NCI-H2171 (cell line): ENCODE data around the gene CAMKK2.

Experiments used
- DNase-seq: peaks from one replicate; lab custom pipeline; 2025; lab: John Stamatoyannopoulos, UW

CAMKK2 gene

DNA sequence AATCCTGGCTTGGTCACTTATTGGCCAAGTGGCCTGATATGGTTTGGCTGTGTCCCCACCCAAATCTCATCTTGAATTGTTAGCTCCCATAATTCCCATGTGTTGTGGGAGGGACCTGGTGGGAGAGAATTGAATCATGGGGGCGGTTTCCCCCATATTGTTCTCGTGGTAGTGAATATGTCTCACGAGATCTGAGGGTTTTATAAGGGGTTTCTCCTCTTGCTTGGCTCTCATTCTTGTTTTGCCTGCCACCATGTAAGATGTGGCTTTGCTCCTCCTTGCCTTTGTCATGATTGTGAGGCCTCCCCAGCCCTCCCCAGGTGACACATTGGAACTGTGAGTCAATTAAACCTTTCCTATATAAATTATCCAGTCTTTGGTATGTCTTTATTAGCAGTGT is 105.4 kb downstream of the CAMKK2 start:
- no peak for DNase-seq

DNA sequence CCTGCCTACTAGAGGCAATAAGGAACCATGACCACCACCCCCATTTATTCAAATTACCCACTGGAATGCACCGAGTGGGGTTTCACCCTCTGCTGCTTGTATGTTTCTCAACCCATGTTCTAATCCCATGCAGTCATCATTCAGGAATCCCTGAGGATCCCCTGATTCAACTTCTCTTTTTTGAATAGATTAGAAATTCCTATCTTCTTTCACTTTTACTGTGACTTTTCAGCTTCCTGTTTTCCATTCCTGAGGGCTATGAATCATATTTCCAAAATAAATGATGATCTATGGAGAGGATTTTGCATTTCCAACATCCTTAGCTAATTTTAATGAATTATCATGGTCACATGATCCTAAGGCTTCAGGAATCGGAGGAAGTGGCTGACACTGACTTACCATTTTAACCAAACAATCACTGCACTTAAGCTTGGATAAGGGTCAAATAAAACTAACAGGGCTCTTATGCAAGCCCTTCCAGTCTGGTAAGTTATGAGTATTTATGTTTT is 105.9 kb downstream of the CAMKK2 start:
- no peak for DNase-seq

DNA sequence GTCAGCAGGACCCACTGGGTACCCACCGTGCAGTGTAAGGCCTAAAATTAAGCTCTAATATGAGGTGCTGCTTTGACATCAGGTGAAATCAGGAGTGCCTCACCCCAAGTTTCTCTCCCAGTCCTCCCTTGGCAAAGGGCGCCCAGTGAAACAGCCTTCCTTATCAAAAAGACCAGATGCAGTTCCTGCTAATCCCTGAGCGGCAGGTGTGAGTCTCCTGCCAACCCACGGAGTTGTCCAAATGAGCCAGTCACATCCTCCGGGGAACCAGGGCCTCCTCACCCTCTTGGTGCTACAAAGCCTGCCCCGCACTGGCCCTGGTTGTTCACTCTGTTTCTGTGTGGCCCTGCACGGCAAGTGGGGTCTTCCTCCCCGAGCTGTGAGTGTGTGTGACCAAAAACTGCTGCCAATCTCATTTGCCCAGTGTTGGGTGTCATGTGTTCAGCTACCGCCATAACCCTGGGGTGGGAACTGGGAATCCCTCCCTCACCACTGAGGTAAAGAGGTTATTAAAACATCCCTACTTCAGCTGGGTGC is 106.8 kb downstream of the CAMKK2 start:
- DNase-seq = no peak

DNA sequence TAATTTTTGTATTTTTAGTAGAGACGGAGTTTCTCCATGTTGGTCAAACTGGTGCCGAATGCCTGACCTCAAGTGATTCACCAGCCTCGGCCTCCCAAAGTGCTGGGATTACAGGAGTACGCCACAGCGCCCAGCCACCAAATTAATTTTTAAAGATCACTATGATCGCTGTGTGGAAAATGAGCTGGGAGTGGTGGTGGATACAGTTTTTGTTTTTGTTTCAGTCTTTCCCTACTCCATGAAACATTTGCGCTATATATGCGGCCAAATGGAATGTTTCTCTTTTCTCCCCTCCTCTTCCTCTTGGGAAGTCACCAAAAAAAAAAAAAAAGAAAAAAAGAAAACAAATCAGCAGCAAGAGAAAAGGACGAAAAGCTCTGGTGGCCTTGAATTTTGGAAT is 107.4 kb downstream of the CAMKK2 start:
- no peak for DNase-seq

DNA sequence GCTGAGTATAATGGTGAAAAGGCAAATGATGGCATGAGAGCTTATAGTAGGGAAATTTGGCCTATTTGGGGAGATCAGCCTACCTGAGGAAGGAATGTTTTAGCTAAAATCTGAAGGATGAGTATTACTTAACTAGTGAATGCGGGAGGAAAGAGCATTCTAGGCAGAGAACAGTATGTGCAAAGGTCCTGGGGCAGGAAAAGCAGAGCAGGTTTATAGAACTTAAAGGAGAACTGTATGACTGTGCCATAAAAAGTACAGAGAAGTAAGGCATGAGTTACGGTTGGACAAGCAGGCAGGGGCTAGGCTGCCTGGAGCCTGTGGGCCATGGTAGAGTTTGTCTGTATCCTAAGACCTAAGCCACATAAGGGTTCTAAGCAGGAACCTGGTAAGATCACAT is 108.3 kb downstream of the CAMKK2 start:
- no peak for DNase-seq
